NCI-H345 (cell line): ENCODE measurements around the gene PPP2R2D.

Experiments used
- DNase-seq: peaks from one replicate; lab custom pipeline; 2025; lab: John Stamatoyannopoulos, UW

Gene PPP2R2D

GRCh38 chr10:131900350-131901152 is at the start of gene PPP2R2D:
PPP2R2D (plus strand) TSS chr10:131901008; CDS start chr10:131901149, 141 bp downstream.
- DNase-seq: peak; percentile 93

- DNase-seq: no peak
Measured at GRCh38 chr10:131851346-131851745, 49.5 kb upstream of the PPP2R2D start.

GRCh38 chr10:131852176-131852822 is 48.5 kb upstream of the PPP2R2D start:
- no peak for DNase-seq

- no peak for DNase-seq
Measured at GRCh38 chr10:131852823-131853609, 47.8 kb upstream of the PPP2R2D start.

- DNase-seq: no peak
Measured at GRCh38 chr10:131853610-131853964, 47.2 kb upstream of the PPP2R2D start.

GRCh38 chr10:131854579-131855335 is 46.1 kb upstream of the PPP2R2D start:
- no peak for DNase-seq

GRCh38 chr10:131855461-131856401 is 45.1 kb upstream of the PPP2R2D start:
- DNase-seq: no peak

GRCh38 chr10:131856441-131857094 is 44.2 kb upstream of the PPP2R2D start:
- DNase-seq: no peak

GRCh38 chr10:131857156-131858117 is 43.4 kb upstream of the PPP2R2D start:
- no peak for DNase-seq

GRCh38 chr10:131858118-131858515 is 42.7 kb upstream of the PPP2R2D start:
- no peak for DNase-seq

GRCh38 chr10:131858583-131859340 is 42.0 kb upstream of the PPP2R2D start:
- no peak for DNase-seq

- no peak for DNase-seq
Measured at GRCh38 chr10:131859341-131860020, 41.3 kb upstream of the PPP2R2D start.

- DNase-seq: no peak
Measured at GRCh38 chr10:131860311-131860710, 40.5 kb upstream of the PPP2R2D start.

- DNase-seq: no peak
Measured at GRCh38 chr10:131860806-131861440, 39.9 kb upstream of the PPP2R2D start.

GRCh38 chr10:131862548-131862947 is 38.3 kb upstream of the PPP2R2D start:
- peak; percentile 22 for DNase-seq

GRCh38 chr10:131865223-131865917 is 35.4 kb upstream of the PPP2R2D start:
- DNase-seq: no peak

GRCh38 chr10:131866673-131867072 is 34.1 kb upstream of the PPP2R2D start:
- DNase-seq: no peak
